GM15510 (cell line): ENCODE data around the gene SPRYD3.

Experiments
- POLR2A ChIP-seq: IDR thresholded peaks from 3 replicates; pipeline ENCODE4 v1.6.1; 2011; ENCODE audit warnings: borderline replicate concordance; ENCODE audit not compliant: insufficient read length; ENCODE audit errors: extremely low read depth

Gene SPRYD3

GRCh38 chr12:53096089-53096741 is 17.0 kb upstream of the SPRYD3 start:
- TF ChIP-seq POLR2A = no peak

- no peak for TF ChIP-seq POLR2A
These were observed 15.2 kb upstream of the SPRYD3 start for GRCh38 chr12:53094394-53094787.

- TF ChIP-seq POLR2A = no peak
These were observed 14.7 kb upstream of the SPRYD3 start for GRCh38 chr12:53093777-53094393.

GRCh38 chr12:53091756-53092155 is 12.6 kb upstream of the SPRYD3 start:
- no peak for TF ChIP-seq POLR2A

- no peak for TF ChIP-seq POLR2A
These were observed 11.4 kb upstream of the SPRYD3 start for GRCh38 chr12:53090554-53090953.

- no peak for TF ChIP-seq POLR2A
These were observed 10.9 kb upstream of the SPRYD3 start for GRCh38 chr12:53090105-53090504.

- TF ChIP-seq POLR2A = no peak
These were observed 7.2 kb upstream of the SPRYD3 start for GRCh38 chr12:53086361-53086760.

- no peak for TF ChIP-seq POLR2A
These were observed 3.5 kb upstream of the SPRYD3 start for GRCh38 chr12:53082637-53083175.

GRCh38 chr12:53078425-53079225 is 565 bp downstream of the SPRYD3 start:
- no peak for TF ChIP-seq POLR2A

- no peak for TF ChIP-seq POLR2A
These were observed 2.2 kb downstream of the SPRYD3 start for GRCh38 chr12:53077030-53077429.

GRCh38 chr12:53076461-53076860 is 2.7 kb downstream of the SPRYD3 start:
- no peak for TF ChIP-seq POLR2A

- TF ChIP-seq POLR2A = no peak
These were observed 4.2 kb downstream of the SPRYD3 start for GRCh38 chr12:53074999-53075370.

- no peak for TF ChIP-seq POLR2A
These were observed 4.7 kb downstream of the SPRYD3 start for GRCh38 chr12:53074283-53074998.

- TF ChIP-seq POLR2A = no peak
These were observed 5.3 kb downstream of the SPRYD3 start for GRCh38 chr12:53073881-53074280.
